Neural cell (in vitro differentiated cells): ENCODE results near the gene SFRP4. TPM values are rescaled to one million over a fixed set of nuclear protein-coding genes. Genes with fewer than 3 reads are reported as not detected.

Experiments used
- H2AFZ ChIP-seq: fragments of 200-600, 300-800 bp; sonication (generic), shearing (Covaris generic); 2 replicates; pipeline ENCODE4 v1.6.0; 2014; ENCODE audit warnings: low read depth, mild to moderate bottlenecking, antibody characterized with exemption, low read length, moderate library complexity
- H3F3A ChIP-seq: fragments of 200-600 bp; shearing (Covaris generic); 2 replicates; pipeline ENCODE4 v1.6.1; 2016; ENCODE audit warnings: mild to moderate bottlenecking, moderate library complexity, mixed read lengths, antibody characterized with exemption, low read length; ENCODE audit not compliant: insufficient read depth, poor library complexity, severe bottlenecking
- H3K27ac ChIP-seq: fragments of 200-600, 300-800 bp; sonication (generic), shearing (Covaris generic); 2 replicates; pipeline ENCODE4 v1.5.1; 2014; ENCODE audit warnings: mild to moderate bottlenecking, low read length, moderate library complexity
- H3K27me3 ChIP-seq: fragments of 300-800, 200-600 bp; sonication (generic), shearing (Covaris generic); 2 replicates; pipeline ENCODE4 v1.6.0; 2014; ENCODE audit warnings: mild to moderate bottlenecking, low read depth, low read length, moderate library complexity; ENCODE audit not compliant: insufficient read depth
- H3K36me3 ChIP-seq: fragments of 300-800, 200-600 bp; sonication (generic), shearing (Covaris generic); 2 replicates; pipeline ENCODE4 v1.5.1; 2014; ENCODE audit warnings: mild to moderate bottlenecking, antibody characterized with exemption, low read length, moderate library complexity; ENCODE audit not compliant: insufficient read depth
- H3K4me2 ChIP-seq: fragments of 300-800, 200-600 bp; sonication (generic), shearing (Covaris generic); 2 replicates; pipeline ENCODE4 v1.6.0; 2014; ENCODE audit warnings: mild to moderate bottlenecking, low read length
- H3K4me3 ChIP-seq: fragments of 300-800, 200-600 bp; sonication (generic), shearing (Covaris generic); 2 replicates; pipeline ENCODE4 v1.5.1; 2014; ENCODE audit warnings: mild to moderate bottlenecking, low read length, moderate library complexity
- H3K79me2 ChIP-seq: fragments of 200-600 bp; shearing (Covaris generic); replicated peaks from 2 replicates; pipeline ENCODE4 v1.6.0; 2014; ENCODE audit warnings: mild to moderate bottlenecking, low read length, moderate library complexity; ENCODE audit not compliant: insufficient read depth
- H3K9ac ChIP-seq: fragments of 300-800, 200-600 bp; sonication (generic), shearing (Covaris generic); 2 replicates; pipeline ENCODE4 v1.6.1; 2016; ENCODE audit warnings: mild to moderate bottlenecking, low read length, mixed read lengths
- H3K9me2 ChIP-seq: fragments of 200-600 bp; shearing (Covaris generic); 2 replicates; pipeline ENCODE4 v1.6.1; 2016; ENCODE audit warnings: mild to moderate bottlenecking, low read length, mixed read lengths; ENCODE audit not compliant: insufficient read depth
- H3K9me3 ChIP-seq: fragments of 200-600, 300-800 bp; sonication (generic), shearing (Covaris generic); 2 replicates; pipeline ENCODE4 v1.6.1; 2016; ENCODE audit warnings: mild to moderate bottlenecking, mixed run types, low read length, moderate library complexity, mixed read lengths
- H4K20me1 ChIP-seq: fragments of 200-600 bp; shearing (Covaris generic); 2 replicates; pipeline ENCODE4 v1.6.1; 2016; ENCODE audit warnings: mild to moderate bottlenecking, mixed run types; ENCODE audit not compliant: insufficient read depth
- EP300 ChIP-seq: fragments of 450-650 bp; conservative IDR thresholded peaks from 2 replicates; pipeline ENCODE4 v1.6.1; 2014; ENCODE audit warnings: antibody characterized with exemption, mild to moderate bottlenecking, moderate library complexity; ENCODE audit not compliant: poor library complexity, severe bottlenecking
- EZH2 ChIP-seq: fragments of 200-600, 300-800 bp; shearing (Covaris generic), sonication (generic); IDR thresholded peaks from 2 replicates; pipeline ENCODE4 v1.6.1; 2014; ENCODE audit warnings: antibody characterized with exemption, low read length, borderline replicate concordance, mild to moderate bottlenecking; ENCODE audit not compliant: insufficient read depth, poor library complexity, severe bottlenecking
- MXI1 ChIP-seq: fragments of 450-650 bp; conservative IDR thresholded peaks from 2 replicates; pipeline ENCODE4 v1.6.1; 2014; ENCODE audit warnings: antibody characterized with exemption, mild to moderate bottlenecking; ENCODE audit not compliant: poor library complexity, severe bottlenecking
- POLR2AphosphoS5 ChIP-seq: IDR thresholded peaks from 2 replicates; pipeline ENCODE4 v1.6.1; 2012
- RAD21 ChIP-seq: fragments of 450-650 bp; conservative IDR thresholded peaks from 2 replicates; pipeline ENCODE4 v1.6.1; 2014; ENCODE audit warnings: antibody characterized with exemption, mild to moderate bottlenecking, moderate library complexity
- SMC3 ChIP-seq: fragments of 450-650 bp; conservative IDR thresholded peaks from 2 replicates; pipeline ENCODE4 v1.6.1; 2014; ENCODE audit warnings: antibody characterized with exemption, mild to moderate bottlenecking, moderate library complexity; ENCODE audit not compliant: poor library complexity
- TAF1 ChIP-seq: IDR thresholded peaks from 2 replicates; pipeline ENCODE4 v1.6.1; 2012; ENCODE audit warnings: low read depth
- polyA plus RNA-seq: library from polyadenylated mRNA; depleted of rRNA; stranded (reverse); fragments of >200 nt; gene quantifications from 2 replicates; pipeline ENCODE4 v1.2.3, GENCODE V29; 2014
- TF ChIP-seq, protein P1 (sequence below): fragments of 450-650 bp; IDR thresholded peaks from 2 replicates; pipeline ENCODE4 v1.5.1; 2014; ENCODE audit warnings: antibody characterized with exemption, mild to moderate bottlenecking, moderate library complexity; ENCODE audit not compliant: poor library complexity, severe bottlenecking
- TF ChIP-seq, protein P2 (sequence below): IDR thresholded peaks from 2 replicates; pipeline ENCODE4 v1.6.1; 2012; ENCODE audit warnings: borderline replicate concordance

Gene SFRP4
- polyA plus RNA-seq, 1 donor from 2014 or later, result not detected

DNA sequence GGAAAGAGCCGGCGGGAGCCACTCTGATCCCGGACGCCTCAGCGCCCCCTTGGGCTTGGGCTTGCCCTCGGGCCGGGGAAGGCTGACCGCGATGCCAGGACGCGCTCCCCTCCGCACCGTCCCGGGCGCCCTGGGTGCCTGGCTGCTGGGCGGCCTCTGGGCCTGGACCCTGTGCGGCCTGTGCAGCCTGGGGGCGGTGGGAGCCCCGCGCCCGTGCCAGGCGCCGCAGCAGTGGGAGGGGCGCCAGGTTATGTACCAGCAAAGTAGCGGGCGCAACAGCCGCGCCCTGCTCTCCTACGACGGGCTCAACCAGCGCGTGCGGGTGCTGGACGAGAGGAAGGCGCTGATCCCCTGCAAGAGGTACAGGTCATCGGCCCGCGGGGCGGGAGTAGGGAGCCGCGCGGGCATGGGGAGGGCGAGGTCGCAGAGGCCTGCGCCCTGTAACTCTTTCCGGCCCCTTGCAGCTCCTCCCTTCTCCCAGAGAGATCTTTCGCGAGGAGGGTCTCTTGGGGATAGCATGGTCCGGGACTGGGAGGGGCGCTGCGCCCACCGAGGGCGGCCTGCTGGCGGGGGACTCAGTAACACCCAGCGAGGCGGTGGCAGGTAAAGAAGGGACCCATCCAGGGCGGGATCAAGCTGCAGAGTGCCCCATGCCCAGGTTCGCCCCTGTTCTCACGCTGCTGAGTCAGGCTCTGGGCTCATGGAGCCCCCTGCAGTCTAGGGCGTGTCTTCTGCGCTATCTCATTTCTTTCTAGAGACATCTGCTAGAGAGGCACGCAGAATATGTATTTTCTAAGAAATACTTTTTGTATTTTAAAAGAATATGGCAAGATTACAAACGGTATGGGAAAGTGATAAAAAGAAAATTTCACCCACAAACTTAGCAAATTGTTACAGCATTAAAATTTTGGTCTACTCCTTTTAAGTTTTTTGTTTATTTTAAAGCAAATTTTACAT is 4.5 kb upstream of the SFRP4 start:
- H3K9me2 ChIP-seq, result no peaks in the 10 kb centered on the region
- no peaks in the 10 kb centered on the region for H3K9me3 ChIP-seq
- peaks cover 61% of the 10 kb centered on the region for H3K27me3 ChIP-seq
- peak overlapping the region; percentile 72 for H3K4me3 ChIP-seq
- TF ChIP-seq RAD21 (peak; percentile 17), EP300 (peak; percentile 28), POLR2AphosphoS5 (no peak)
- TF ChIP-seq, protein P1, sequence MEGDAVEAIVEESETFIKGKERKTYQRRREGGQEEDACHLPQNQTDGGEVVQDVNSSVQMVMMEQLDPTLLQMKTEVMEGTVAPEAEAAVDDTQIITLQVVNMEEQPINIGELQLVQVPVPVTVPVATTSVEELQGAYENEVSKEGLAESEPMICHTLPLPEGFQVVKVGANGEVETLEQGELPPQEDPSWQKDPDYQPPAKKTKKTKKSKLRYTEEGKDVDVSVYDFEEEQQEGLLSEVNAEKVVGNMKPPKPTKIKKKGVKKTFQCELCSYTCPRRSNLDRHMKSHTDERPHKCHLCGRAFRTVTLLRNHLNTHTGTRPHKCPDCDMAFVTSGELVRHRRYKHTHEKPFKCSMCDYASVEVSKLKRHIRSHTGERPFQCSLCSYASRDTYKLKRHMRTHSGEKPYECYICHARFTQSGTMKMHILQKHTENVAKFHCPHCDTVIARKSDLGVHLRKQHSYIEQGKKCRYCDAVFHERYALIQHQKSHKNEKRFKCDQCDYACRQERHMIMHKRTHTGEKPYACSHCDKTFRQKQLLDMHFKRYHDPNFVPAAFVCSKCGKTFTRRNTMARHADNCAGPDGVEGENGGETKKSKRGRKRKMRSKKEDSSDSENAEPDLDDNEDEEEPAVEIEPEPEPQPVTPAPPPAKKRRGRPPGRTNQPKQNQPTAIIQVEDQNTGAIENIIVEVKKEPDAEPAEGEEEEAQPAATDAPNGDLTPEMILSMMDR, result peak; percentile 35
- no peaks in the 10 kb centered on the region for H3K79me2 ChIP-seq
- no peaks in the 10 kb centered on the region for H3K36me3 ChIP-seq
- peak overlapping the region; percentile 61 for H3K4me2 ChIP-seq
- H3K27ac ChIP-seq, result no peak overlapping the region
- H3F3A ChIP-seq, result no peaks in the 10 kb centered on the region
- H4K20me1 ChIP-seq, result no peaks in the 10 kb centered on the region
- no peak overlapping the region for H2AFZ ChIP-seq
- H3K9ac ChIP-seq, result peak overlapping the region; percentile 38

DNA sequence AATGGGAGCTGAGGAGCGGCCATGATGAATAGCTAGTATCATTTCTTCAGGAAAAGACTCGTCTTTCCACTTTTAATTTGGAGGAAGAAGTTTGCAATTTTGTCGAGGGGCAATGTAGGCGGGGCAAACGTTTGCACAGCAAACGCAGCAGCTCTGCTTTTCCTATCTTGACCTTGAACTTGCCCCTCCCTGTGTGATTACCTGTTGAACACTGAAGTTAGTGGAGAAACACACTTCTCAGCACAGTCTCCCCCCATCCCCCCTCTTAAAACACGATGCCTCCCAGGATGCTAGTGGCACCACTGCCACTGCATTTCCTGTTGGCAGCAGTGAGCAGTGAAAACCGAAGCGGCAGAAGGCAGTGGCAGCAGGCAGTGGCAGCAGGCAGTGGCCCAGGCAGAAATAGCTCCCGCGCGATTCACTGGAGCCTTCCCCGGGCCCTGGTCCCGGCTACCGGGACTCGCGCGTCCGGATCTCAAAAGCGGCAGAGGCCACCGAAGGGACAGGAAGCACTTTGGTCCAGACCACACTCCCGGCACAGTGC is 3.8 kb upstream of the SFRP4 start, which contains the start of gene EPDR1:
Gene EPDR1, plus strand, starts transcription at position 336 of the 544 bp plus-strand sequence. CDS start 300 bp downstream, outside the sequence.
- Histone ChIP-seq H3K4me2 (peak within 1 kb of the TSS; percentile 61), H3K9me3 (no peaks in the 10 kb centered on the region), H4K20me1 (no peaks in the 10 kb centered on the region), H2AFZ (no peak within 1 kb of the TSS), H3K9me2 (no peaks in the 10 kb centered on the region), H3K79me2 (no peaks in the 10 kb centered on the region), H3K27ac (no peak within 1 kb of the TSS), H3K9ac (peak within 1 kb of the TSS; percentile 38), H3K36me3 (no peaks in the 10 kb centered on the region), H3K4me3 (peak within 1 kb of the TSS; percentile 72), H3K27me3 (peaks cover 68% of the 10 kb centered on the region), H3F3A (no peaks in the 10 kb centered on the region)
- TF ChIP-seq, protein P1, result peak; percentile 55
- no peak for TF ChIP-seq EZH2

DNA sequence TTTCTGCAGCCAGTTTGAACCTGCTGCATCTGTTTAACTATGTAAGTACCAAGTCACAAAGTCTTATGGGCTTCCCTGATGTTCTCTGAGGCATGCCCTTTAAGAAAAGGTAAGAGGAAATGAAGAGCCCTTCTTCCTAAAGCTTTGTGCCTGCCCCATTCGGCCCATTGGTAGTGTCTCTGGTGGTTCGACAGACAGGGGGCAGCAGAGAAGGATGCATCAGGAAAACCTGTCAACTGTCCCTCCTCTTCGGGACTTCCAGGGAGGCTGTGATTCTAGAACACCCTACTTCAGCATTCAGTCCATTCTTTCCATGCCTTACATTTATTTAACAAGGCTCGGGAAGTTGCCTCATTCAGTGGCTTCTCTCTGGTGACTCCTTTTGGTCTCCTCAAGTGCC is 1.9 kb upstream of the SFRP4 start:
- H3K27me3 ChIP-seq, result peaks cover 78% of the 10 kb centered on the region

More for the DNA sequence above, 1.9 kb upstream of the SFRP4 start:
- Histone ChIP-seq H4K20me1 (no peaks in the 10 kb centered on the region), H3K27ac (no peak overlapping the region), H3F3A (no peaks in the 10 kb centered on the region), H3K36me3 (no peaks in the 10 kb centered on the region), H3K4me3 (no peak overlapping the region), H3K79me2 (no peaks in the 10 kb centered on the region), H3K9ac (no peak overlapping the region), H3K9me3 (no peaks in the 10 kb centered on the region), H3K9me2 (no peaks in the 10 kb centered on the region), H2AFZ (no peak overlapping the region), H3K4me2 (no peak overlapping the region)
- no peak for TF ChIP-seq POLR2AphosphoS5
- TF ChIP-seq, protein P1, result no peak
- no peak for TF ChIP-seq RAD21
- TF ChIP-seq EZH2, result no peak
- no peak for TF ChIP-seq EP300
- no peak for TF ChIP-seq MXI1
- no peak for TF ChIP-seq TAF1
- TF ChIP-seq, protein P2, sequence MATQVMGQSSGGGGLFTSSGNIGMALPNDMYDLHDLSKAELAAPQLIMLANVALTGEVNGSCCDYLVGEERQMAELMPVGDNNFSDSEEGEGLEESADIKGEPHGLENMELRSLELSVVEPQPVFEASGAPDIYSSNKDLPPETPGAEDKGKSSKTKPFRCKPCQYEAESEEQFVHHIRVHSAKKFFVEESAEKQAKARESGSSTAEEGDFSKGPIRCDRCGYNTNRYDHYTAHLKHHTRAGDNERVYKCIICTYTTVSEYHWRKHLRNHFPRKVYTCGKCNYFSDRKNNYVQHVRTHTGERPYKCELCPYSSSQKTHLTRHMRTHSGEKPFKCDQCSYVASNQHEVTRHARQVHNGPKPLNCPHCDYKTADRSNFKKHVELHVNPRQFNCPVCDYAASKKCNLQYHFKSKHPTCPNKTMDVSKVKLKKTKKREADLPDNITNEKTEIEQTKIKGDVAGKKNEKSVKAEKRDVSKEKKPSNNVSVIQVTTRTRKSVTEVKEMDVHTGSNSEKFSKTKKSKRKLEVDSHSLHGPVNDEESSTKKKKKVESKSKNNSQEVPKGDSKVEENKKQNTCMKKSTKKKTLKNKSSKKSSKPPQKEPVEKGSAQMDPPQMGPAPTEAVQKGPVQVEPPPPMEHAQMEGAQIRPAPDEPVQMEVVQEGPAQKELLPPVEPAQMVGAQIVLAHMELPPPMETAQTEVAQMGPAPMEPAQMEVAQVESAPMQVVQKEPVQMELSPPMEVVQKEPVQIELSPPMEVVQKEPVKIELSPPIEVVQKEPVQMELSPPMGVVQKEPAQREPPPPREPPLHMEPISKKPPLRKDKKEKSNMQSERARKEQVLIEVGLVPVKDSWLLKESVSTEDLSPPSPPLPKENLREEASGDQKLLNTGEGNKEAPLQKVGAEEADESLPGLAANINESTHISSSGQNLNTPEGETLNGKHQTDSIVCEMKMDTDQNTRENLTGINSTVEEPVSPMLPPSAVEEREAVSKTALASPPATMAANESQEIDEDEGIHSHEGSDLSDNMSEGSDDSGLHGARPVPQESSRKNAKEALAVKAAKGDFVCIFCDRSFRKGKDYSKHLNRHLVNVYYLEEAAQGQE, result no peak
- no peak for TF ChIP-seq SMC3
